Stimulated activated CD8-positive, alpha-beta memory T cell treated with anti-CD3 and anti-CD28 coated beads, Interleukin-12 subunit alpha, Interleukin-12 subunit beta, amount 100 ng/mL, for 24 hours (primary cell): ENCODE measurements around the gene MAP2.

Source experiments
- DNase-seq: peaks from one replicate; pipeline ENCODE4 v3.0.0-alpha.2; 2020; ENCODE audit errors: extremely low read depth

Gene MAP2

DNA sequence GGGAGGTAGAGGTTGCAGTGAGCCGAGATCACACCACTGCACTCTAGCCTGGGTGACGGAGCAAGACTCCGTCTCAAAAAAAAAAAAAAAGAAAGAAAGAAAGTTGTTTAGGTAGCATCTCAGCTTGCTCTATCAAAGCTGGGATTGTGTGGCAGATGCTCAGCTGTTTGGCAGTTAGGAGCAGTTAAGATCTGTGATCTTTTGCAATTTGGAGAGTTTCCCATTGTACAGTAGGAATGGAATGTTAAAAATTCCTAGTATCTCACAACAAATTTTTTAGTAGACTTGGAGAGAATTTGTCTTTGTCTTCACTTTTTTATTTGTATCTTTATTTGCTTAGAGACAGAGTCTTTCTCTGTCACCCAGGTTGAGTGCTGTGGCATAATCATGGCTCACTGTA is 224.9 kb downstream of the MAP2 start:
- no peak for DNase-seq

DNA sequence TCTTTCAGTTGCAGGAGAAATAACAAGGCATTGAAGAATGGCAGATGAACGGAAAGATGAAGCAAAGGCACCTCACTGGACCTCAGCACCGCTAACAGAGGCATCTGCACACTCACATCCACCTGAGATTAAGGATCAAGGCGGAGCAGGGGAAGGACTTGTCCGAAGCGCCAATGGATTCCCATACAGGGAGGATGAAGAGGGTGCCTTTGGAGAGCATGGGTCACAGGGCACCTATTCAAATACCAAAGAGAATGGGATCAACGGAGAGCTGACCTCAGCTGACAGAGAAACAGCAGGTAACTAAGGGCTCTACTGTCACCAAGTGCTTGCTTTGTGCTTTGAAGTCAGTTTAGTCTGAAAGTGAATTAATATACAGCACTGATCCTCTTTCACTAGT is 229.3 kb downstream of the MAP2 start:
- no peak for DNase-seq

DNA sequence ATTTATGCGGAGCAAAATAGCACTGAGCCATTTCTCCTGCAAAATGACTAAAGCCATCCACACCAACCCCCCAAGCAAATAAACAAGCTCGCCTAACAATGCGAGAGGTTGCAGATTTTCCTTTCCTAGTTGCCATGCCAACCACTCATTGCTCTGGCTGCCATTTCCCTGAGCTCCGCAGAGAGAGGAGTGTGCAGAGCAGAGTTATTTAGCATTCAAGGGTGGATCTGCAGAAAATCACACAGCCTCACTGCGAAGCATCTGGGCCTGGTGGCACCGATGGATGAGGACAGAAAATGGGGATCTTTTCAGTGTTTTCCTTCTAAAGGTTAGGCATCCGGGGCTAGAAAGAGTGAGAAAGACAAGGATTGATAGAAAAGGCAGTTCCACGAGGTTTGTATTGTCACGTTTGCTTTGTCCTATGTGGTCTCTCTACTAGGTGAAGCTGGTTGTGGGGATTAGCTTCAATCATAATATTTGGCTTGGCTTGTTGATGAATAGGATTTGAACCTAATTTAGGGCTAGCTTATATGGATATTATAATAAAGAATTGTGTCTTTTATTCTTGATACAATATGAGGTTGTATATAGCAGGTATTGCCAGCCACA is 237.5 kb downstream of the MAP2 start:
- no peak for DNase-seq

DNA sequence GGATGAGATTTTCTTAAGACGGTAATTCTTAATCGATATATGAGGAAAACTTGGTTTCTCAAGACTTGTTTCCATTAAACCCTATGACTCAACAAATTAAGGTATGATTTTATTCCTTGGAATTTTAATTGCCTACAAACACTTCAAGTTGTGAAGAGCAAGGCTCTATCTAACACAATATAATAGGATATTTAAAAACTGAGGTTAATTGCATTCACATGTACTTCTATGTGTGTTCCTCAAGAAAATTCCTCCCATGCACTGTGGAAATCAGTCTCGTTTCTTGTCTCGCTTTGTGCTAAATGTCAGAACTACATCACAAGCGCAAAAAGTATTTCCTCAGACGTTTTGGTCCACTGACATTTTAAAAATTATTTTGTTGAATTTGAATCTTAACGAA is 238.2 kb downstream of the MAP2 start:
- DNase-seq: no peak

DNA sequence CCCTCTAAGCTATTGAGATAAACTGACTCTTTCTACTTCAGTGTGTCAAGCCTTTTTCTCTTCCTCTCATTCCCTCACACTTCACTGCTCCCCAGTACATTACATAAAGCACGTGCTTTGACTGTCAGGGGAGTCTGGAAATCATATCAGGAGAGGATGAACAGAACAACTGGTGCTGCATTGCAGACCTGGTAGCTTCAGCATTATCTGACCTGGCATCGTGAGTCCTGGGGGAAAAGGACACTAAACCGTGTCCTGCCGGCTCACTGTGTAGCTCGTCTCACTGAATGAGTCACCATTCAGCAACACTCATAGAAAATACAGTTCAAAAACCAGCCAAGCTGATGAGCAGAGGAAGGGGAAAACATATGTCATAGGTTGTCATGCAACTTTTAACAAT is 239.3 kb downstream of the MAP2 start:
- no peak for DNase-seq

DNA sequence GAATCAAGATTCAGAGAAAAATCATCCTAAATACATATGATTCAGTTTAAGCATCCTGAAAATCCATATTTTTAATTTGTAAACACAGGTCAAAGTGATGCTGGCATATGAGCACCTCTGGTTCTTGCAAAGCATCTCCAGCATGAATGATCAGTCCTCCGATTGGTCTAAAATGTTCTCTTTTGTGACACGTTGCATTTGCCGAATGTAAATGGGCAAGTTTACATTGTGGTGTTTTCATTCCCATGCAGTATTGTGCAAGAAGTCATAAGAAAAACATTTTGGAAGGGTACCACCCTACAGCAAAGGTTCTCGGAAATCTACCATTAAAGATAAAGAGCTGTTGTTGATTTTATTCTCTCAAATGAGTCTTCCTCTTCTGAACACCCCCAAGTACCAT is 239.8 kb downstream of the MAP2 start:
- DNase-seq: no peak

DNA sequence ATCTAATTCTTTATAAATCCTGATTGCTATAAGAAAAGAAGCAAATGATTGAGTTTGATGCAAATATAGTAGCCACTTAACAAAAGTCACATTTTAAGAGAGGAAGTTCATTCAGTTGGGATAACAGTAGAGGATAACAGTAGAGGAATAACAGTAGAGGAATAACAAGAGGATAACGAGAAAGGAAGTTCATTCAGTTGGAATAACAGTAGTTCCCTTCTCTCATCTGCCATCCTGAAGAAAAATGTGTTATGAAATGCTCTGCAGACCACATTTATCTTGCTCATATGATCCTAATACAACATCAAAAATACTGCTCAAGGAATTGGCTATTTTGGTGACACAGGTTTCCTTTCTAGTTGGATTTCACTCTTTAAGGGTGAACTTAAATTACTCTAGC is 242.4 kb downstream of the MAP2 start:
- no peak for DNase-seq

DNA sequence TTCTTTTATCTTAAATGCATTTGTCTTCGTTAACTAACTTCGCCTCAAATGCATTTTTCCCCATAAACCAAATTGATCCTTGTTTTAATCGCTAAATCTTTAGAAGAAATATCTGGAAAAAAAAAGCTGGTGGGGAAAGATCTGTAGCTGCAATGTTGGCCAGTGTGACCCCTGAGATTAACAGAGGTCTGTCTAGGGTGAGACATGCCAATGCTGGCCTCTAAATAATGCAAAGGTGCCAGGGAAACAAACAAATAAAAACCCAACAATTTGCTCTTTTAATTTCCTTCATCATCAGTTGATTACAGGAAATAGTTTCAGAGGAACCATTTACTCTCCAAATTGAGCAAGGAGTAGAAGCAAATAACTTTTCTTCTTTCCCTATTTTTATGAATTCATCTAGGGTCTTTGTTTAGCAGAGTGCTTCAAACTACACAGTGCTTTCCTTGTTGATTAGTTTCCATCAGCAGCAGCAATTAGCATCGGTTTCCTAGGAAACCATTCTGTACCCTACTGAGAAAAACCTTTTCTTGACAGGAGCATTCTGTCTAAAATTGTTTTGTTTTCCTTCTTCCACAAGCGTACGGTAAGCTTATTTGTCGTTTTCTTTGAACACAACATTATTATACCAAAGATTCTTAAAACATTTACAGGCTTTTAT is 247.3 kb downstream of the MAP2 start:
- DNase-seq: no peak

DNA sequence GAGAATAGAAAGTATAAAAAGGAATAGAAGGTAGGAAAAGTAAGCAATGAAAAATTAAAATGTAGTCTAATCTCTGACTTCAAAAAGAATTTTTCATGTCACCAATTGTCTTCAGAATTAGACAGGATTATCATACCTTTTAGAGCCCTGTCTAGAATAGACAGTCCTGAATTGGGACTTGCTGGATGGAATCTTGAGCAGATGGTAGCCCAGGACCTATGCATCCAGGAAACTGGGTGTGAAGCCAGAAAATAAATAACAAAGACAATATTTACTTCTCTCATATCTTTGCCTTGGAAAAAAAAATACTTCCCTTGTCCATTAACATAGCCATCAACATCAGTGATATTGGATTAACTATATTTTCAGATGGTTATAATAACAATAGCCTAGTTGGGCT is 250.0 kb downstream of the MAP2 start:
- DNase-seq: no peak

DNA sequence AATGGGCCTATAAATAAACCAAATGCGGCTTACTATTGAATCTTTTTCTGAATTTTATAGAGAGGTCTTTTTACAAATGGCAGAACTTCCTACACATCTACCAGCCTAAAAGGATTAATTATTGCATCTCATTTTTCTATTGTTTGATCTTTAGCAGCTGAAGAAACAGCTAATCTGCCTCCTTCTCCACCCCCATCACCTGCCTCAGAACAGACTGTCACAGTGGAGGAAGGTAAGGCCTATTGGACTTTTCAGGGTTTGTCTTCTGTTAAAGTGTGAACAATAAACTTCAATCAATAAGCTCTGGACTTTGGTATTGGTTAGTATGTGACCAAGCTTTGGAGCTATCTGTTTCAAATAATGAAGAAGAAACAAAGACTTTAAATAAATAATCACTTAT is 256.7 kb downstream of the MAP2 start:
- DNase-seq: no peak

DNA sequence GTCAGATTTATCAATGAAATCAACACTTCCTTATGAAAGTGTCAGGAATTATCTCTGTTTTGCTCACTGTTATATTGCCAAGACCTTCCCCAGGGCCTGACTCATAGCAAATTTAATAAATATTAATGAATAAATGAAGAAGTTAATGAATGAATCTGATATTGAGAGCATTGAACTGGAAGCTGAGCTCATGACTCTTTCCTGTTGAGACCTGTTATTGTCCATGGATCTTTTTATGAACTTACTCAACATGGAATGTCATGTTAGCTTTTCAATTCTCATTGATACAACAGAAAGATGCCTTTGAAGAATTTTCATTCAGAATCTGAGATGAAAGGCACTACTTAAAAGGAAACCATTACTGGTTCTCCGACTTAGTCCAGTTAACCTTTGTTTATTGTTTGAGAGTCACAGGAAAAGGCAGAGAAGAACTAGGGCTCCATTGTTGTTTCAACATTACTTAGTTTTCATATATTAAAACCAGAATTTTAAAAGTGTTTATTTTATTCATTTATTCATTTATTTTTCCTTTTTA is 257.4 kb downstream of the MAP2 start:
- DNase-seq: no peak

DNA sequence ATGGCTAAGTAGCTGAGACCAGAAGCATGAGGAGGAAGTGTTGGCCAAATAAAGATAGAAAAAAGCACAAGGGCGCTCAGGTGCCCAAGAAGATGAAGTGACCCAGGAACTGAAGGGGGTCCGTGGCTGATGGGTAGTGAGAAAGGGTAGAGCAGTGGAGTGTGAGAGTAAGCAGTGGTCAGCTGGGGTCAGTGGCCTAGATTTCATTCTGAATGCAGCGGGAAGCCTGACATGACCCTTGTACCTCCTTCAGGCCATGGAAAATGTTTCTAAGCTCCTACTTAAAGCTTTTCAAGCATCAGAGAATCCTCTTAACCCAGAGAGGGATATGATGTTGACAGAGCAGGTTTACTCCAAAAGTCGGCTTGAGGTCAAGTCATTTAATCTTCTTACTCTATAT is 258.8 kb downstream of the MAP2 start:
- DNase-seq: no peak

DNA sequence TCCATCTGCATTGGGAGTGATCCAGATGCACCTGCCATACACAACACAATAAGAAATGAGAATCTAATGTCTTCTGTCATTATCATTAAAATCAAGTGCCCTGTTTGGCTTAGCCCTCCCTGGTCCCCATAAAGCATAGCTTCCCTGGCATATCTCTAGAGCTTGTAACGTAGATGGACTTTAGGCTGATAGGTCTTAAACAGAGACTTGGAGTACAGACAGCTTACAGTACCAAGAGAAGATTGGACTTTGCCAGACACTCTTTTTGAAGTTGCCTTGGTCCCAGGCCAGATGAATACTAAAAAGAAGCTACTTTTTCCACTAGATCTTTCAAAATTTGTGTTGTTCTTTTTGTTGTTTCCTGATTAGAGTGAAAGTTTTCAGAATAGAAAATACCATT is 261.5 kb downstream of the MAP2 start:
- no peak for DNase-seq

DNA sequence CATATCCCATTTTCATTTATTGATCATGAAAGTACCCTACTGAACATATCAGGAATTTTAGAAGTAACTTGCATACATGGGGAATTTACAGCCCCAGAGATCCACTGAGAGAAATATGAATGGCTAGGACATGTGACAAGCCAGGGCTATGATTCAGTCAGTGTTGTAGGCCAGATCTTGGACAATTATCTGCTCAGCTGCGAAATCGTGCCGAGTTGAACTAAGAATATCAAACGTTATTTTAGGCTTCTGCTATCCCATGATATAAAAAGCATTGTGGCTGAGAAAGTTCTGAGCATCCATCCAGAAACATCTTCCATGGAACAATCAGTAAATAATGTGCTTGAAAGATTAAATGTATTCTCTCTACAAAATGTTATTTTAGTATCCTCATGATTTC is 262.1 kb downstream of the MAP2 start:
- DNase-seq: no peak

DNA sequence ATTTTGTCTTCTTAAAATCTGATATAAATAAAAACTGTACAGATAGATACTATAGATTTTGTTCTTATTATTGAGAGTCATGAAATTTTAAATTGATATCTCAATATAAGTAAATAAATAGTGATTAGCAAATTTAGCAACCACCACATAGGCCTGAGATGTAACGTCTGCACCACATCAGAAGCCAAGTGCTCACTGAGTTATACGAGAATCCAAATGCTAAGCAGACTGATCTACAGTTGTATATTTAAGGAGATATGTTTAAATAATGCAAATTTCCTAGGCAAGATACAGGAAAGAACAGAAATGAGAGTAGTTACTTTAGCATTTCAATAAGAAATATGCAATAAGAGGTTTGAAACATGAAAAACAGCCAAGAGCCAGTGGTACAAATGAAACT is 262.6 kb downstream of the MAP2 start:
- DNase-seq: no peak

DNA sequence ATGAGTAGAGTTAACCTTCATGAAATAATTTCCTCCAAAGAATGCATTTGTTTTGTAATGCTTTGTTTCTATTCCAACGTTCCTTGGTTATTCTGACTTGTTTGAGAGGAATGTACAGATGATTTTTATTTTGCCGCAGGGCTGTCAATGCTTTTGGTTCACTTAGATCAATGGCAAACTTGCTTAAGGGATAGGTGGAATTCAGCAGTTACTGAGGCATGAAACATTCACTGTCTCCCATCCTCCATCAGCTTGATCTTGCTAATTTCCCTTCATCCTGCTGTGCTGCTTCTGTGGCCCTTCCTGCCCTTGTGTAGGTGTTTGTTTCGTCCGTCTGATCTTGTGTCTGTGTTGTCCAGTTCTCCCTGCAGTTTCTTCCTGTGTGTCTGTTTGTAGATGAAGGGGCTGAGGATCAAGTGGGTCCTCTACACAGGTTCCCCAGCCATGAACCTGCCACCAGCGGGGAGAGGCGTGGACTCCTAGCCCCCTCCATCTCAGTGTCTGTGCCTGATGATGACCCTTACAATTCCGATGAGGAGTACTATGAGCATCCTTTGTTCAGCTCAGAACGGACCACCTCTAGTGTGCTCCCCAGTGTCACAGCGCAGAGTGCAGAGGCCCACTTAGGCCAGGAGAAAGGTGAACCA is 263.6 kb downstream of the MAP2 start:
- DNase-seq: no peak

DNA sequence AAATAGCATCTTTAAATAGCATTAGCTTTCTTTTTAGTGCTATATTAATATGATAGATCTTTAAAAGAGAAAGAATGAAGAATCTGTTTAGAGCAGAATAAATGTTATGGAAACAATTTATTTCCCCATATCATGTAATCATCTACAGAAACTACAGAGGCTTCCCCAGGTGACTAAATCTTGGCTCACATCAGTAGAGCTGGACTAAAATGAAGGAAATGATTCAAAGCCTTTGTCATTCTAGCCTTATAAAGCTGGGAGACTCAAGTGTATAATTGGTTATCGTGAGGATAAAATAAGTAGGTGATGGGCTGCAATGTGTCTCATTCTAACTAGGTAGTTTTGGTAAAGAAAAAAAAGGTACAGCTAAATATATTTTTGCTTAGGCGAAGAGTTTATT is 264.5 kb downstream of the MAP2 start:
- DNase-seq: no peak

DNA sequence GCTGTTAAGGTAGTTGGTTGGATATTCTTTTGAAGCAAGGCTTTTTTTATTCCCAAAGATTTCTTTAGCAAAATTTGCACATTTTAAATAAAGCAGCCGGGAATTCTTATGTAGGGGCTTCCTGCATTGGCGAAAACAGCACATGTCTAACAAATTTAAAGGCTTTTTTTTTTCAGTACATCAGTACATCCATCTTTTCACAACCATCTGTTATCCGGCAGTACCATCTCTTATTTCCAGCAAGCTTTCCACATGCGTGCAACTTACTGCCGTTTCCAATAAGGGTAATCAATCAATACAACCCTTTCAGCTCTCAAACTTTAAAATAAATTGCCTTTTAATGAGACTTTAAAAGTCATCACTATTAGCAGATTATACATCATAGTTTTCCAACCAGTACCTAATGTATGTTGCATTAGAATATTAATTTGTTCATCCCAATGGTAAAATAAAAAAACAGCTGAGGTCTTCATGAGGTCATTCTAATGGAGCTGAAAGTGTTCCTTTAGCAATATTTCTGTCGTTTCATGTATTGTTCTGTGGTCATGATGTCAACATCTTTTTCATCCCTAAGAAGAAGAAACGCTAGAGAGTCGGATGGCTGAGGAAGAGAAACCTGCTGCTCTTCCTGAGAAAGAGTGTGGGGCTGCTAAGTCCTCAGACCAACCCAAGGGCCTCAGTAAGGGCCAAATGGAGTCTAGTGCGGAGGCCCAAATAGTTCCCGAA is 266.3 kb downstream of the MAP2 start:
- DNase-seq: no peak

DNA sequence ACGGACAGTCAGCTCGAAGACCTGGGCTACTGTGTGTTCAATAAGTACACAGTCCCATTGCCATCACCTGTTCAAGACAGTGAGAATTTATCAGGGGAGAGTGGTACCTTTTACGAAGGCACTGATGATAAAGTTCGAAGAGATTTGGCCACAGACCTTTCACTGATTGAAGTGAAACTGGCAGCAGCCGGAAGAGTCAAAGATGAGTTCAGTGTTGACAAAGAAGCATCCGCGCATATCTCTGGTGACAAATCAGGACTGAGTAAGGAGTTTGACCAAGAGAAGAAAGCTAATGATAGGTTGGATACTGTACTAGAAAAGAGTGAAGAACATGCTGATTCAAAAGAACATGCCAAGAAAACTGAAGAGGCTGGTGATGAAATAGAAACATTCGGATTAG is 270.9 kb downstream of the MAP2 start:
- DNase-seq: no peak

DNA sequence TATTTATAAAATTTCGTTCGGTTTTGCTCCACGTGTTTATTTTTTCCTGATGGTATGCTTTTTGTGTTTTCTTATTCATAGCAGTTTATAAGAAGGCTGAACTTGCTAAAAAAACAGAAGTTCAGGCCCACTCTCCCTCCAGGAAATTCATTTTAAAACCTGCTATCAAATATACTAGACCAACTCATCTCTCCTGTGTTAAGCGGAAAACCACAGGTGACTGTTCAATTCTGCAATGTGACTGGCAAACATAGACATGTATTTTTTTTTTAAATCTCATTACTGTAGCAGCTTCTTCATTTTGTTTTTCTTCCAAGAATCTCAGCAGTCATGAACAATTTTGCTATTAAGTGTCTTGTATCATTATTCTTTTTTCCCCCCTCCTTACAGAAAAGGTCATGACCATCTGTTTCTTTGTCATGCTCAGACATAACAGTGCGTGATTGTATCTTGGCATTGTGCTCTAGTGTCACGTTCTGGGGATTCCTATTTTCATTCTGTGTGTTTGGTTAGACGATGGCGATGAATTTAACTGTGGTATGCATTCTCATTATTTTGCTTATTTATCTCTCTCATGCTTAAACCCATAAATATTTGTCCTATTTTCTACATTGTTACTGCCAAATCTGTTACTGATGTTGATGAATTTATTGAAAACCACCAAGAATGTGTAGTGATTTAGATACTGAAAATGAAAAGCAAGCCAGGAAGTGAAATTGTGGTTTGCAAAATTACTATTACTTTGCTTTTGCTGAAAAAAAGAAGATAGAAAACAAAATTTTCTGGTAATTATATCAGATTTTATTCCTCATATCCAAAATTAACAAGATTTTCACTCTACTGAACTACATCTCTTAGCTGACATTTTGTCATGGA is 273.2 kb downstream of the MAP2 start:
- no peak for DNase-seq

DNA sequence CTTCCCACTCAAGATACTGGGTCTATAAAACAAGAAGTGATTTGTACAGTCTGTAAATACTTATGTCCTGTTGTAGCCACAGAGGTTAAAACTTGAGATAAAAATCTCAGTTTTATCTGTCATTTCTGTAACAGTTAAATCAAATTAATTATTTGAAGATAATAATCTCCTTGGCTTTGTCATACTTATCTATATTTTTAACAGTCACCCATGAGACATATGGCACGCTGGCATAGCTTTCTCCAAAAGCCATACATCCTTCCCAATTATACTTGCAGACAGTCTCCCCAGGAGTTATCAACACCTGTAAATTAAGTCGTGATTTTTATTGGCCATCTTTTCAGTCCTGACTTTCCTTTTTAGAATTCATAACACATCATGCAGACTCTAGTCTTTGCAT is 278.9 kb downstream of the MAP2 start:
- DNase-seq: no peak

DNA sequence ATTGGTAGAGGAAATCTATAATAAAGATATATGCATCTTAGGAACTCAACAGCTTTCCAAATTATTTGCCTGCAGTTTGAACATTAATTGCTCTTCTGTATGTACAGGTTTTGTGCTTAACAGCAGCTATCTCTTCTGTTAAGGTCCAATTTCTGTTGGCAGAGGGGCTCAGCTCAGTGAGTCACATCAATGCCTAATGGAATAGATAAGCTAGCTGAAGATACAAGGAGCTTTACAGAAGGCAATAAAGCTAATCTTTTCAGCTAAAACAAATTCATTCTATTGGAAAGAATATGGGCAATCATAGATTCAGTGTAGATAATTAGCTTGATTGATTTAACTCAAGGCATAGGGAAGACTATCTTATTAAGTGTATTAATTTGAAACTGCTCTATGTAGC is 289.4 kb downstream of the MAP2 start:
- DNase-seq: no peak
